Measurements from ENCODE around the gene WDR26. TPM values are rescaled to one million over a fixed set of nuclear protein-coding genes. Genes with fewer than 3 reads are reported as not detected.

WDR26 gene
- total RNA-seq, 1 experiment from 2014 or later = 81.4 TPM

DNA sequence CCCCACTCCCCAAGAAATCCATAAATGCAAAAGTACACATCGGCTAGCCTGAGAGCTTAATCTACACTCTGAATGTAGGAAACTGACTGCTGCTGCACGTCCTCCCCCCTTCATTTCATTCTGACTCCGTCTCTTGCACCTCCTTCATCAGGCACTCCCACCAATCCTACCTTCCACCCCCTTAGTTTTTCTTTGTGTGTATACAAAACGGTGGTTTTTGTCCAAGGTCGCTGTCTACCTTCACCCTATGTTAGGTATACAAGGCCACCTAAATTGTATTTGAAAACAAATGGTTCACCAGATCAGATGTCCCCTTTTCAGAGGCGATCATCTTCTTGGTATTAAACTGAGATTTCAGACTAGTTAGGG is 1.9 kb downstream of the WDR26 start:
- H3K36me3 Mint-ChIP-seq (ENCODE audit: insufficient read depth in 1 of 3, low read depth in 3 of 3) = peaks cover 26 to 43% (median 39%) of the 10 kb centered on the region in 3 experiments; a peak in 6 of 7 replicates
- H2BK5ac ChIP-seq (ENCODE audit: insufficient read length, low read length) = no peak overlapping the region
- peaks cover 19% of the 10 kb centered on the region; the same call in 1 of the 2 replicates for H3K79me2 ChIP-seq (ENCODE audit: insufficient read depth, low read length)
- H3K9ac ChIP-seq (ENCODE audit: extremely low read depth, insufficient read length, low read length) = peak overlapping the region; percentile 41
- H3K4ac ChIP-seq (ENCODE audit: low read depth, low read length) = no peak overlapping the region
- H2BK12ac ChIP-seq (ENCODE audit: insufficient read length, low read depth, low read length) = no peak overlapping the region
- H3K4me1 ChIP-seq (ENCODE audit: insufficient read depth, low read length) = no peaks in the 10 kb centered on the region
- no peak overlapping the region for H3K23ac ChIP-seq (ENCODE audit: insufficient read length, low read depth, low read length)
- no CpG with 5 or more reads among the region's 6 CpGs for WGBS (ENCODE audit: extremely low coverage, insufficient read length, low lambda C conversion rate)
- no peak overlapping the region for H4K8ac ChIP-seq (replicated peaks; ENCODE audit: insufficient read length, low read depth, low read length)
- no peaks in the 10 kb centered on the region for H3K79me1 ChIP-seq (ENCODE audit: insufficient read depth, low read depth, low read length, poor library complexity, severe bottlenecking)
- H4K5ac ChIP-seq (ENCODE audit: insufficient read length, low read depth, low read length) = no peak overlapping the region
- peak overlapping the region; percentile 94 for H3K4me2 ChIP-seq (ENCODE audit: insufficient read depth, insufficient read length, low read length)
- peaks cover 41 to 42% of the 10 kb centered on the region in 2 experiments for H3K4me1 Mint-ChIP-seq
- DNase-seq = no peak
- no peak overlapping the region for H3K56ac ChIP-seq (ENCODE audit: insufficient read length, low read depth, low read length)
- H3K27ac Mint-ChIP-seq = peak overlapping the region in 2 of 3 experiments; percentile 54 to 58; a peak in 5 of 7 replicates
- H3K9me3 Mint-ChIP-seq = no peaks in the 10 kb centered on the region
- TF ChIP-seq, protein P1, sequence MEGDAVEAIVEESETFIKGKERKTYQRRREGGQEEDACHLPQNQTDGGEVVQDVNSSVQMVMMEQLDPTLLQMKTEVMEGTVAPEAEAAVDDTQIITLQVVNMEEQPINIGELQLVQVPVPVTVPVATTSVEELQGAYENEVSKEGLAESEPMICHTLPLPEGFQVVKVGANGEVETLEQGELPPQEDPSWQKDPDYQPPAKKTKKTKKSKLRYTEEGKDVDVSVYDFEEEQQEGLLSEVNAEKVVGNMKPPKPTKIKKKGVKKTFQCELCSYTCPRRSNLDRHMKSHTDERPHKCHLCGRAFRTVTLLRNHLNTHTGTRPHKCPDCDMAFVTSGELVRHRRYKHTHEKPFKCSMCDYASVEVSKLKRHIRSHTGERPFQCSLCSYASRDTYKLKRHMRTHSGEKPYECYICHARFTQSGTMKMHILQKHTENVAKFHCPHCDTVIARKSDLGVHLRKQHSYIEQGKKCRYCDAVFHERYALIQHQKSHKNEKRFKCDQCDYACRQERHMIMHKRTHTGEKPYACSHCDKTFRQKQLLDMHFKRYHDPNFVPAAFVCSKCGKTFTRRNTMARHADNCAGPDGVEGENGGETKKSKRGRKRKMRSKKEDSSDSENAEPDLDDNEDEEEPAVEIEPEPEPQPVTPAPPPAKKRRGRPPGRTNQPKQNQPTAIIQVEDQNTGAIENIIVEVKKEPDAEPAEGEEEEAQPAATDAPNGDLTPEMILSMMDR (conservative IDR thresholded peaks at IDR 0.05) = no peak
- H3T11ph ChIP-seq (ENCODE audit: low read length) = no peak overlapping the region
- peaks cover 5% of the 10 kb centered on the region for H4K20me1 ChIP-seq (ENCODE audit: control insufficient read depth, insufficient read depth, insufficient read length)
- no peak overlapping the region for H4K91ac ChIP-seq (ENCODE audit: insufficient read length, low read depth, low read length)
- H3K27me3 Mint-ChIP-seq (ENCODE audit: low read depth) = no peaks in the 10 kb centered on the region
- no peak overlapping the region for H3K27ac ChIP-seq (ENCODE audit: insufficient read length, low read depth, low read length)
- no peaks in the 10 kb centered on the region for H3K9me3 ChIP-seq (ENCODE audit: control insufficient read depth, low read depth, low read length)
- H2AFZ ChIP-seq (ENCODE audit: low read length) = no peak overlapping the region
- H3K23me2 ChIP-seq (ENCODE audit: insufficient read length, low read depth, low read length, poor library complexity, severe bottlenecking) = peaks cover 17% of the 10 kb centered on the region
- H2BK120ac ChIP-seq (ENCODE audit: low read depth, low read length, poor library complexity, severe bottlenecking) = no peak overlapping the region
- H2AK5ac ChIP-seq (ENCODE audit: insufficient read length, low read length) = no peak overlapping the region
- H3K4me3 Mint-ChIP-seq = peak overlapping the region; percentile 86 to 96
- H3K27me3 ChIP-seq (ENCODE audit: insufficient read depth, low read length) = no peaks in the 10 kb centered on the region
- H2BK15ac ChIP-seq (ENCODE audit: low read depth, low read length) = no peak overlapping the region
- H3K14ac ChIP-seq (ENCODE audit: insufficient read depth, low read length) = no peak overlapping the region
- no peak overlapping the region for H3K18ac ChIP-seq (ENCODE audit: insufficient read length, low read depth, low read length)
- H2BK20ac ChIP-seq (ENCODE audit: low read depth, low read length, poor library complexity, severe bottlenecking) = no peak overlapping the region

All from H9 (cell line).